Trophoblast cell (in vitro differentiated cells and primary cell): ENCODE measurements around the gene SUMO4.

ENCODE experiments used
- DNase-seq, 2 donors: peaks; one replicate each; pipeline ENCODE4 v3.0.0-alpha.2; 2016
- H2AFZ ChIP-seq: 2 replicates; pipeline ENCODE4 v1.6.1; 2013; ENCODE audit warnings: low read length, moderate library complexity, mild to moderate bottlenecking; ENCODE audit not compliant: insufficient read depth, poor library complexity
- H2AK5ac ChIP-seq: 2 replicates; pipeline ENCODE4 v1.6.1; 2013; ENCODE audit warnings: mild to moderate bottlenecking, low read length
- H2BK120ac ChIP-seq: 2 replicates; pipeline ENCODE4 v1.6.1; 2013; ENCODE audit warnings: low read length, mild to moderate bottlenecking, moderate library complexity; ENCODE audit not compliant: insufficient read depth, poor library complexity
- H2BK12ac ChIP-seq: 2 replicates; pipeline ENCODE4 v1.6.1; 2013; ENCODE audit warnings: mild to moderate bottlenecking, low read length, moderate library complexity
- H2BK5ac ChIP-seq: 2 replicates; pipeline ENCODE4 v1.6.1; 2013; ENCODE audit warnings: low read length, low read depth, moderate library complexity, mild to moderate bottlenecking; ENCODE audit not compliant: poor library complexity
- H3K14ac ChIP-seq: 2 replicates; pipeline ENCODE4 v1.6.1; 2013; ENCODE audit warnings: mild to moderate bottlenecking, low read length
- H3K18ac ChIP-seq: 2 replicates; pipeline ENCODE4 v1.6.1; 2013; ENCODE audit warnings: mild to moderate bottlenecking, low read length
- H3K23ac ChIP-seq: 2 replicates; pipeline ENCODE4 v1.6.1; 2013; ENCODE audit warnings: low read length
- H3K27ac ChIP-seq: 2 replicates; pipeline ENCODE4 v1.5.1; 2013; ENCODE audit warnings: low read depth, mild to moderate bottlenecking, inconsistent platforms, low read length, moderate library complexity
- H3K27me3 ChIP-seq: 2 replicates; pipeline ENCODE4 v1.6.1; 2013; ENCODE audit warnings: inconsistent platforms, mild to moderate bottlenecking, low read length, moderate library complexity; ENCODE audit not compliant: insufficient read depth
- H3K36me3 ChIP-seq, 2 experiments: 1 replicate in 1 of 2; 2 replicates in 1 of 2; pipeline ENCODE4 v1.6.1; 2013; ENCODE audit warnings: low read length in 2 of 2, mild to moderate bottlenecking in 2 of 2, moderate library complexity in 1 of 2; ENCODE audit not compliant: insufficient read depth in 2 of 2, control insufficient read depth in 1 of 2
- H3K4ac ChIP-seq: 2 replicates; pipeline ENCODE4 v1.6.1; 2013; ENCODE audit warnings: low read depth, mild to moderate bottlenecking, low read length, moderate library complexity
- H3K4me1 ChIP-seq, 2 experiments: 1 replicate in 1 of 2; 2 replicates in 1 of 2; pipeline ENCODE4 v1.6.1; 2013; ENCODE audit warnings: low read length in 2 of 2, mild to moderate bottlenecking in 2 of 2, moderate library complexity in 1 of 2; ENCODE audit not compliant: insufficient read depth in 2 of 2, control insufficient read depth in 1 of 2
- H3K4me2 ChIP-seq: 2 replicates; pipeline ENCODE4 v1.6.1; 2013; ENCODE audit warnings: inconsistent platforms, mild to moderate bottlenecking, low read length, moderate library complexity
- H3K4me3 ChIP-seq: 2 replicates; pipeline ENCODE4 v1.5.1; 2013; ENCODE audit warnings: mild to moderate bottlenecking, low read depth, low read length, inconsistent platforms
- H3K79me1 ChIP-seq: one replicate; pipeline ENCODE4 v1.6.1; 2013; ENCODE audit warnings: low read length
- H3K79me2 ChIP-seq: 2 replicates; pipeline ENCODE4 v1.6.1; 2013; ENCODE audit warnings: low read length, mild to moderate bottlenecking; ENCODE audit not compliant: control insufficient read depth, insufficient read depth, poor library complexity
- H3K9ac ChIP-seq: 2 replicates; pipeline ENCODE4 v1.6.1; 2013; ENCODE audit warnings: mild to moderate bottlenecking, low read length
- H3K9me3 ChIP-seq: 2 replicates; pipeline ENCODE4 v1.6.1; 2013; ENCODE audit warnings: low read depth, mild to moderate bottlenecking, control low read depth, inconsistent platforms, low read length; ENCODE audit not compliant: insufficient read depth
- H4K12ac ChIP-seq: 2 replicates; pipeline ENCODE4 v1.6.1; 2013; ENCODE audit warnings: low read depth, mild to moderate bottlenecking, low read length, moderate library complexity
- H4K8ac ChIP-seq: 2 replicates; pipeline ENCODE4 v1.6.1; 2013; ENCODE audit warnings: low read depth, mild to moderate bottlenecking, low read length, moderate library complexity
- H4K91ac ChIP-seq: one replicate; pipeline ENCODE4 v1.6.1; 2013; ENCODE audit warnings: low read depth, mild to moderate bottlenecking, low read length, moderate library complexity
- WGBS: extraction: QIAGEN DNeasy Blood & Tissue Kit; methylation state at CpG from one replicate; pipeline ENCODE4 v1.1.7; 2013; ENCODE audit warnings: missing lambda C conversion rate; ENCODE audit not compliant: insufficient read length, insufficient coverage; ENCODE audit errors: extremely low coverage; 5-methylcytosine and 5-hydroxymethylcytosine counted together

SUMO4 gene

GRCh38 chr6:149439626-149440025 lies 39.6 kb downstream of the SUMO4 start:
- Histone ChIP-seq H3K14ac (no peak overlapping the region), H2AK5ac (no peak overlapping the region), H4K8ac (no peak overlapping the region), H3K27ac (no peak overlapping the region), H3K4me2 (no peak overlapping the region), H3K23ac (no peak overlapping the region), H2BK120ac (no peak overlapping the region), H3K79me1 (no peaks in the 10 kb centered on the region), H2BK12ac (no peak overlapping the region), H4K91ac (no peak overlapping the region), H3K4me3 (no peak overlapping the region), H3K4ac (no peak overlapping the region), H3K36me3 (no peaks in the 10 kb centered on the region), H3K18ac (no peak overlapping the region), H2BK5ac (no peak overlapping the region), H3K27me3 (no peaks in the 10 kb centered on the region), H4K12ac (no peak overlapping the region), H3K4me1 (peaks cover 2 to 5% of the 10 kb centered on the region in 2 experiments), H2AFZ (no peak overlapping the region), H3K9ac (no peak overlapping the region), H3K79me2 (no peaks in the 10 kb centered on the region), H3K9me3 (peaks cover 4% of the 10 kb centered on the region)
- no peak for DNase-seq
- WGBS, result no CpG with 5 or more reads among the region's 1 CpG

DNA sequence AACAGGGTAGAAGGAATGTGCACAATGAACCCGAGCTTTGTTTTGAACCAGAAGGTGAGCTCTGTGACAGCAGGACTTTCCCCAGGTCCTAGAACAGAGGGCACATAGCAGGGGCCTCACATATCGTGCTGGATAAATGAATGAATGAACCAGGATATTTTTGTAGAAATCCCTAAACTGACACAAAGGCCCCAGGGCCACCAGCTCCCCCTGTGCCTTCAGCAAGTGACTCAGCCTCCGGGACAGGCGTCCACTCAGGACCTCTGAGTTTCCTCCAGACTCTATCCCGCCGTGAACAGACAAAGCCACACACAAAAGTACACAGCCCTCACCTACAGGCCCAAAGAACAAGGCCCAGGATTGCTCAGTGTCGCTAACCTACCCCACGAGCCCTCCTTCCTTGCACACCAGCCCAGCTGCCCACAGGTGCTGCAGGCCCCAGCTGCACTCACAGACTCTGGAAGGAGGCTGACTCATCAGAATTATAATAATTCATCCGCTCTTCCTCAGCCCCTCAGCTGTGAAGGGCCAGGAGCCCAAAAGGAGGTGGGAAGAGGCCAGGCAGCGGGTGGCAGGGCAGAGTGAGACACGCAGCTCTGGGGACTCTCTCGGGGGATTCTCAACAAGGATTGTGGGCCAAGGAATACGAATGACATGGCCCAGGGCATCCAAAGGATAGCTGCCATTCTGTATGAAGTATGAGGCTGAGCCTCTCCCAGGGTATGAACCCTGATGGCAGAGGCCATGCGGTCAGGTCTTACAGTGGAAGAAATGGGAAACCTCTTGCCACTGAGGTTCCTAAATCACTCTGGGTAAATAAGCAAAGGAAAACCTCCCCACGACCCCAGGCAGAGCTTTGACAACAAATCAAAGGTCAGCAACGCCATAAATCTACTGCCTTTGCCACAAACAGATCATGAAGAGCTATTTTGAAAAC lies 40.9 kb downstream of the SUMO4 start:
- no peaks in the 10 kb centered on the region for H3K79me1 ChIP-seq
- H2BK5ac ChIP-seq, result no peak overlapping the region
- H3K79me2 ChIP-seq, result no peaks in the 10 kb centered on the region
- H2BK120ac ChIP-seq, result no peak overlapping the region
- H3K4me1 ChIP-seq, result peaks cover 2 to 5% of the 10 kb centered on the region in 2 experiments
- H4K8ac ChIP-seq, result no peak overlapping the region
- no peak overlapping the region for H4K91ac ChIP-seq
- H3K14ac ChIP-seq, result no peak overlapping the region
- H2AFZ ChIP-seq, result no peak overlapping the region
- no peak overlapping the region for H3K18ac ChIP-seq
- no peaks in the 10 kb centered on the region for H3K36me3 ChIP-seq
- H3K27me3 ChIP-seq, result no peaks in the 10 kb centered on the region
- H2BK12ac ChIP-seq, result no peak overlapping the region
- no peak overlapping the region for H3K4ac ChIP-seq
- H3K4me2 ChIP-seq, result no peak overlapping the region
- no peak overlapping the region for H4K12ac ChIP-seq
- no CpG with 5 or more reads among the region's 16 CpGs for whole genome bisulfite sequencing
- no peak overlapping the region for H2AK5ac ChIP-seq
- H3K9me3 ChIP-seq, result peaks cover 6% of the 10 kb centered on the region
- H3K23ac ChIP-seq, result no peak overlapping the region
- no peak overlapping the region for H3K4me3 ChIP-seq
- H3K9ac ChIP-seq, result no peak overlapping the region
- DNase-seq, result no peak
- no peak overlapping the region for H3K27ac ChIP-seq

DNA sequence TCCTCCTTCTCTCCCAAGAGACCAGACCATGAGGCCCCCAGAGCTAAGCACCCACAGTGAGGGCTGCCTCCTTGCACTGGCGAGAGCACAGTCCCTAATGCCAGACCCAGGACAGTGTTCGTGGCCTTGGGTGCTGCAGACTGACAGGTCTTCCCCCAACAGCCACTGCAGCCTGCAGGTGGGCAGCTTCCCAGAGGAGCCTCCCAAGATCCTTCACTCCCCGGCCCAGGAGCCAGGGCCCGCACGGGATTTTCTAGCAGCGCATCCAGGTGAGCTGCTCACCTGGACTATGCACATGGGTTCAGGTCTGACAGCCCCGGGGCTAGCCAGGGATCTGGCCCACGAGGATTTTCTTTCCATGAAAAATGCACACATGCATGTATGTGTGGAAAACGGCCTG lies 41.7 kb downstream of the SUMO4 start:
- Histone ChIP-seq H2BK12ac (no peak overlapping the region), H3K14ac (no peak overlapping the region), H3K79me2 (no peaks in the 10 kb centered on the region), H3K18ac (no peak overlapping the region), H3K9me3 (peaks cover 4% of the 10 kb centered on the region), H3K4me3 (no peak overlapping the region), H4K91ac (no peak overlapping the region), H4K12ac (no peak overlapping the region), H2BK5ac (no peak overlapping the region), H4K8ac (no peak overlapping the region), H3K9ac (no peak overlapping the region), H3K36me3 (no peaks in the 10 kb centered on the region), H3K27ac (no peak overlapping the region), H3K4ac (no peak overlapping the region), H3K23ac (no peak overlapping the region), H3K27me3 (no peaks in the 10 kb centered on the region), H3K4me1 (peaks cover 2 to 5% of the 10 kb centered on the region in 2 experiments), H2AFZ (no peak overlapping the region), H2AK5ac (no peak overlapping the region), H2BK120ac (no peak overlapping the region), H3K79me1 (no peaks in the 10 kb centered on the region), H3K4me2 (no peak overlapping the region)
- DNase-seq, result no peak
- no CpG with 5 or more reads among the region's 9 CpGs for WGBS

GRCh38 chr6:149443411-149444181 lies 43.5 kb downstream of the SUMO4 start:
- Histone ChIP-seq H3K4me2 (no peak overlapping the region), H2BK12ac (no peak overlapping the region), H2BK120ac (no peak overlapping the region), H3K14ac (no peak overlapping the region), H3K36me3 (no peaks in the 10 kb centered on the region), H3K4me1 (peaks cover 2 to 5% of the 10 kb centered on the region in 2 experiments), H3K27ac (no peak overlapping the region), H3K23ac (no peak overlapping the region), H2BK5ac (no peak overlapping the region), H3K79me2 (no peaks in the 10 kb centered on the region), H3K4ac (no peak overlapping the region), H3K79me1 (no peaks in the 10 kb centered on the region), H4K91ac (no peak overlapping the region), H3K27me3 (no peaks in the 10 kb centered on the region), H3K18ac (no peak overlapping the region), H2AFZ (no peak overlapping the region), H3K4me3 (no peak overlapping the region), H4K8ac (no peak overlapping the region), H3K9me3 (peaks cover 4% of the 10 kb centered on the region), H2AK5ac (no peak overlapping the region), H3K9ac (no peak overlapping the region), H4K12ac (no peak overlapping the region)
- WGBS, result no CpG with 5 or more reads among the region's 8 CpGs
- no peak for DNase-seq
